ENCODE results near the gene ABL2.
"Not testable (repeated sequence)": the region's sequence is repeated elsewhere in the genome, so short reads cannot be mapped to it uniquely, and the experiment has no call there.

Gene ABL2

GRCh38 chr1:179229214-179230140 lies at the start of gene ABL2:
TSS of gene ABL2 (minus strand) at chr1:179229677. CDS start at chr1:179229397, 280 bp downstream.
- peak; percentile 33 for DNase-seq (ENCODE audit: low read depth)

GRCh38 chr1:179278920-179279319 lies 49.4 kb upstream of the ABL2 start:
- no peak for TF ChIP-seq CTCF (conservative IDR thresholded peaks at IDR 0.05; ENCODE audit: low read length)
- no peak overlapping the region for H3K4me3 ChIP-seq (ENCODE audit: low read length)
- DNase-seq (ENCODE audit: low read depth) = no peak

More at GRCh38 chr1:179229214-179230140, at the start of gene ABL2:
- no peak for TF ChIP-seq CTCF (conservative IDR thresholded peaks at IDR 0.05; ENCODE audit: low read length)
- peak within 1 kb of the TSS; percentile 84 for H3K4me3 ChIP-seq (ENCODE audit: low read length)

- DNase-seq (ENCODE audit: low read depth) = not testable (repeated sequence)
Measured at GRCh38 chr1:179274424-179274823, 44.9 kb upstream of the ABL2 start.

GRCh38 chr1:179269071-179269470 lies 39.6 kb upstream of the ABL2 start:
- TF ChIP-seq CTCF (conservative IDR thresholded peaks at IDR 0.05; ENCODE audit: low read length) = no peak
- H3K4me3 ChIP-seq (ENCODE audit: low read length) = no peak overlapping the region
- DNase-seq (ENCODE audit: low read depth) = no peak

More at GRCh38 chr1:179274424-179274823, 44.9 kb upstream of the ABL2 start:
- H3K4me3 ChIP-seq (ENCODE audit: low read length) = not testable (repeated sequence)

GRCh38 chr1:179264507-179264906 lies 35.0 kb upstream of the ABL2 start:
- TF ChIP-seq CTCF (conservative IDR thresholded peaks at IDR 0.05; ENCODE audit: low read length) = no peak
- DNase-seq (ENCODE audit: low read depth) = no peak
- no peak overlapping the region for H3K4me3 ChIP-seq (ENCODE audit: low read length)

- DNase-seq (ENCODE audit: low read depth) = no peak
- no peak overlapping the region for H3K4me3 ChIP-seq (ENCODE audit: low read length)
- TF ChIP-seq CTCF (conservative IDR thresholded peaks at IDR 0.05; ENCODE audit: low read length) = no peak
Measured at GRCh38 chr1:179263121-179263520, 33.6 kb upstream of the ABL2 start.

GRCh38 chr1:179262183-179262582 lies 32.7 kb upstream of the ABL2 start:
- TF ChIP-seq CTCF (conservative IDR thresholded peaks at IDR 0.05; ENCODE audit: low read length) = no peak
- H3K4me3 ChIP-seq (ENCODE audit: low read length) = no peak overlapping the region
- DNase-seq (ENCODE audit: low read depth) = no peak

All from AG10803 (cell line).